GM18505 (cell line): ENCODE measurements around the gene XIAP.

Source experiments
- ATAC-seq: cut with Tn5 transposase; IDR thresholded peaks from one replicate; pipeline ENCODE4 v1.9.1; 2021; ENCODE audit not compliant: unreplicated experiment
- POLR2A ChIP-seq: IDR thresholded peaks from 4 replicates; pipeline ENCODE4 v1.6.1; 2011; ENCODE audit warnings: borderline replicate concordance; ENCODE audit not compliant: insufficient read depth, insufficient read length; ENCODE audit errors: extremely low read depth

The XIAP gene

DNA sequence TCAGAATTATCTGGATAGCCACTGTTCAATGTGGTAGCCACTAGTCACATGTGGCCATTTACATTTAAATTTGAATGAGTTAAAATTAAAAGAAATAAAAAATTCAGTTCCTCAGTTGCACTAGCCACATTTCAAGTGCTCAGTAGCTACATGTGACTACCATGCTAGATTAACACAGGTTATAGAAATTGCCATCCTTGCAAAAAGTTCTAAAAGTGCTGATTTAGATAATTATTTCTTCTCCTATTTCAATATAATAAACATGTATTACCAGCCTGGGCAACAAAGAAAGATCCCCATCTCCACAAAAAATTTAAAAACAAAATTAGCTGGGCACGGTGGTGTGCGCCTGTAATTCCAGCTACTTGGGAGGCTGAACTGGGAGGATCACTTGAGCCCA, 90.0 kb downstream of the XIAP start:
- TF ChIP-seq POLR2A = no peak
- ATAC-seq = no peak

DNA sequence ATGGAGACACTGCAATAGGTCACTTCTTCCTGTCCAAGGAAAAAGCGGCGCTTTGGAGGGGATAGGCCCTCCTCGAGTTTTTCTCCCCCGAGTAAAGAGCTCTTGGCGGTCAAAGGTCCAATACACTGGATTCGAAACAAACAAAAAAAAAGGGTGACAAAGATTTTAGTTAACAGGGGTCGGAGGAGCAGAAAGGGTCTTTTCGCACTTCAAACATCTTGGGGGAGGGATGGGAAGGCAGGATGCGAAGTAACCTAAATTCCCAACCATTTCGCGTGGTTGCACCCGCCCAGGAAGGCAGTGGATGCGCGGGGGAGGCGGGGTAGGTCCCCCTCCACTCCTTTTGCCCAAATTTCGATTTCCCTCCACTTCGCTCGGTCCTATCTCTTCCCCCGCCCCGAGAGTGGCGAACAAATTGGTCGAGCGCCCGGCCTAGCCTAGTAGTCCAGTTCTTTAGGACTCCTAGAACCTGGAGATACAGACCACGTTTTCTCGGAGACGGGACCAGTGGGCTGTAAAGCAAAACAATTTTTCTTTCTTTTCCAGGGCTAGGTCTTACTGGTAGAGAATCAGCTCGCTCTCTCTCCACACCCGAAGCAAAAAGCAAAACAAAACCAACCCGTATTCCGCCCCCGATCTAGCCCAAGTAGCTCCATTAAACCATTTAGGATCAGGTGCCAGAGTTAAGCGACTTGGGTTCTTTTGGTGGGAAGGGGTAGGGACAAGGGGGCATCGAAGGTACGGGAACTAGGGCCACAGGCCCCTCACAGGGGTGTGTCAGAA, 99.6 kb downstream of the XIAP start:
- ATAC-seq = peak; percentile 0
- TF ChIP-seq POLR2A = peak; percentile 2

DNA sequence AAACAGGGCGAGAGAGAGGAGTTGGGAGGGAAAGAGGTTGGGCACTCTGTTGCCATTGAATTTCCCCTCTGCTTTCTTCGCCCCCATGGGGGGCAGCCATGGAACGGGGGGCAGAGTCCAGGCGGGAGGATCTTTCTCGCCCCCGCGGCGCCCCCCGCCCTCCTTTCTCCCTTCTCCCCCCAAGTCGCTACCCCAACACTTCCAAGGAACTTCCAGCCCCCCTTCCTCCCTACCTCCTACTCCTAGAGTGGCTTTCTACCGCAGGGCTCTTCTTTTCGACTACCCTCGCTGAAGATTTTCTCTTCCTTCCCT, 101.1 kb downstream of the XIAP start:
- ATAC-seq = no peak
- no peak for TF ChIP-seq POLR2A

DNA sequence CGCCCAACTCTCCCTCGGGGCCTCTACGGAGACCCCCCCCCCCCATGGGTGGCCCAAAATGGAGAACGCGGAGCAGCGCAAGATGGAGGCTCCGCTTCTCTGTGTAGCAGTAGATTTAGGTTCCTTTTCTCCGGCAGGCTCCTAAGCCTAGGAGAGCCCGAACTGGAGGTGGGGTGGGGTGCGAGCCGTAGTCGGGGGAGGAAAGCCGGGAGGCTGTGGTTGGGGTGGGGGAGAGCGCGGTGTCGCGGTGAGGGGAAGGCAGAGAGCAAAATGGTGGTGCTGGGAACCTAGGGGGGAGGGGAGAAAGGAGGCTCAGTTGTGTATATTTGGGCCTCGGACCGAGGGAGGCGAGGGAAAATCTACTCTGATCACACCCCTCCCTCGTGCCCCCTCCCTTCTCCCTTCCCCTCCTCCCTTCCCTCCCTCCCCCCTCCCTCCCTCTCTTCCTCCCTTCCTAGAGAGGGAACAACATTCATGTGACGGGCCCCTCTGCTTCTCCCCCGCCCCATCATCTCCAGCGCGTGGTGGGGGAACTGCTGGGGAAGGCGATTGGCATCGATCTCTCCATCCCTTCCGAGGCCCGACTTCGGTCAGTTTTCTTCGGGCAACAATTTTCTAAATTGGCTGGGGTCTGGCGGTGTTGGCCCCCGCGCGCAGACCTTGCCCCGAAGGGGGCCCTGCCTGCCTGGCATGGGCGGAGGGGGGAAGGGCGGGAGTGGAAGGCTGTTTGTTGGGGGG, 101.6 kb downstream of the XIAP start, which contains the start of gene STAG2:
STAG2 (plus strand) TSS at position 439 of the 738 bp plus-strand sequence. CDS start 60,922 bp downstream, outside the sequence.
- ATAC-seq = peak; percentile 20
- no peak for TF ChIP-seq POLR2A

DNA sequence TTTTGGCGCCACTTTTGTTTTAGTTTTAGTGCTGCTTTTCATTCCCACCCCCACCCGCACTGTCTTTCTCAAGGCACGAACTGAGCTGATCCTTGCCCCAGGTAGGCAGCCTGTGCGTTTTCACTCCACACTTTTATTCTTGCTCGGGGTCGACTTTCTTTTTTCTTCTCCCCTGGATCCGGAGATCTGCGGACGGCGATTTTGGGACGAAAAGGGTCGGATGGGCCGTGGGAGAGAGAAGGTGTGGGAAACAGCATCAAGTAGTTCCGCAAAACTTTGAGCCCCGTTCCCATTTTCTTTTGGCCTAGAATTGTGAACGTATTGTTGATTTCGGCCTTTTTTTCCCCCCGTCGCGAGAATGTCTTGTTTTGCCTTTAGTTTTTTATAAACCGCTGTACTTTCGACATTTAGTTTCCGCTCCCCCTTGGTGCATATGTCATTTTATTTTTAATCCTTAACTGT, 102.2 kb downstream of the XIAP start:
- no peak for ATAC-seq
- TF ChIP-seq POLR2A = no peak

DNA sequence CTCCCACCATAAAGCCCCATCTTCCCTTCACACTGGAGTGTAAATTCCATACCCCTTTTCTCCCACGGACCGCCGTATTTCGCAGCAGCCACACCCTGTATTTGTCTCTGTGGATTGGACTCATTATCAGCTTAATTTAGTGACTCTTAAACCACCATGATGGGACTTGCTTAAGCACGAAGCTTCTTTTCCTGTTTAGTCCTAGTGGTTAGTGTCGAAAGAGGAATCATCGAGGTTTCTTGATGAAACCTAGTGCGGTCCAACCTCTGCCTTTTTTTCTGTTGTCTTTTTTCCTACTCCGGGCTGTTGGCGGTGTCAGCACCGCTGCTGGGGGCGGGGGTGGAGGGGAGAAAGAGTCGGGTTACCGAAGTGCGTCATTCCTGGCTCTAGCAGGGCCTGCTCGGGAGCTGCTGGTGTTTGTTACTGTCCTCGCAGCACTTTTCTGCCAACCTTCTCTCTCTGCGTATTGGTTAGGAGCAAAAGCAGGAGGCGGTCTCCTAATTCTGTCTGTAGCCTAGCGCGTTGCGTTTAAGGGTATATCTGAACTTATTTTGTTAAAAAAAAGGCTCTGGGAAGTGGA, 103.0 kb downstream of the XIAP start:
- TF ChIP-seq POLR2A = peak; percentile 55

More for the DNA sequence above, 103.0 kb downstream of the XIAP start:
- ATAC-seq = peak; percentile 52
